H54 (cell line): ENCODE measurements around the gene KDM4B.

Source experiments
- DNase-seq: peaks from one replicate; pipeline ENCODE4 v3.0.0; 2011; ENCODE audit warnings: low spot score, mixed read lengths; ENCODE audit not compliant: insufficient read length
- FAIRE-seq: peaks from 3 replicates; lab custom pipeline; 2011; peaks lifted over from hg19 to GRCh38; lab: Jason Lieb, UNC
- POLR2A ChIP-seq: IDR thresholded peaks from 2 replicates; pipeline ENCODE4 v1.6.1; 2011; ENCODE audit warnings: low read depth, mild to moderate bottlenecking, low read length

The KDM4B gene

GRCh38 chr19:5115351-5115750, 146.4 kb downstream of the KDM4B start:
- no peak for TF ChIP-seq POLR2A
- FAIRE-seq (no peak), DNase-seq (no peak)

- no peak for TF ChIP-seq POLR2A
- DNase-seq (no peak), FAIRE-seq (no peak)
Observed at GRCh38 chr19:5115771-5116202, 146.9 kb downstream of the KDM4B start.

- no peak for TF ChIP-seq POLR2A
- FAIRE-seq (no peak), DNase-seq (no peak)
Observed at GRCh38 chr19:5116292-5116691, 147.4 kb downstream of the KDM4B start.

- FAIRE-seq (no peak), DNase-seq (no peak)
- no peak for TF ChIP-seq POLR2A
Observed at GRCh38 chr19:5117421-5117820, 148.5 kb downstream of the KDM4B start.

- TF ChIP-seq POLR2A, result no peak
- no peak for DNase-seq
- FAIRE-seq, result no peak
Observed at GRCh38 chr19:5118026-5118425, 149.1 kb downstream of the KDM4B start.

- no peak for TF ChIP-seq POLR2A
- FAIRE-seq, result no peak
- no peak for DNase-seq
Observed at GRCh38 chr19:5119297-5119998, 150.5 kb downstream of the KDM4B start.

GRCh38 chr19:5120321-5120720, 151.4 kb downstream of the KDM4B start:
- FAIRE-seq (no peak), DNase-seq (no peak)
- TF ChIP-seq POLR2A, result no peak

- FAIRE-seq, result no peak
- TF ChIP-seq POLR2A, result no peak
- no peak for DNase-seq
Observed at GRCh38 chr19:5120833-5121232, 151.9 kb downstream of the KDM4B start.

- TF ChIP-seq POLR2A, result no peak
- FAIRE-seq (no peak), DNase-seq (no peak)
Observed at GRCh38 chr19:5121266-5122120, 152.6 kb downstream of the KDM4B start.

GRCh38 chr19:5122121-5122400, 153.1 kb downstream of the KDM4B start:
- FAIRE-seq (no peak), DNase-seq (no peak)
- no peak for TF ChIP-seq POLR2A

- no peak for FAIRE-seq
- no peak for TF ChIP-seq POLR2A
- no peak for DNase-seq
Observed at GRCh38 chr19:5122671-5123409, 153.9 kb downstream of the KDM4B start.

- DNase-seq (no peak), FAIRE-seq (no peak)
- TF ChIP-seq POLR2A, result no peak
Observed at GRCh38 chr19:5123646-5124045, 154.7 kb downstream of the KDM4B start.

- DNase-seq (no peak), FAIRE-seq (no peak)
- TF ChIP-seq POLR2A, result no peak
Observed at GRCh38 chr19:5124111-5124855, 155.4 kb downstream of the KDM4B start.
